H1 (cell line): Measurements from ENCODE around the gene ANAPC13.

Experiments
- BACH1 ChIP-seq: IDR thresholded peaks from 2 replicates; pipeline ENCODE4 v1.6.1; 2012; ENCODE audit warnings: low read length, improper control_type of control experiment
- CHD2 ChIP-seq: IDR thresholded peaks from 2 replicates; pipeline ENCODE4 v1.6.1; 2012; ENCODE audit warnings: low read length, improper control_type of control experiment
- CTCF ChIP-seq, 3 experiments: IDR thresholded peaks; 1 replicate in 2 of 3; 2 replicates in 1 of 3; pipeline versions ENCODE4 v1.5.1 to v1.6.1; 2011; ENCODE audit warnings: low read length in 3 of 3, mild to moderate bottlenecking in 3 of 3, inconsistent platforms in 2 of 3, low read depth in 1 of 3, moderate library complexity in 1 of 3; ENCODE audit not compliant: insufficient read depth in 1 of 3; ENCODE audit errors: control extremely low read depth in 1 of 3
- POLR2A ChIP-seq, 2 experiments: IDR thresholded peaks; 1 replicate in 1 of 2; 2 replicates in 1 of 2; pipeline ENCODE4 v1.6.1; 2011; ENCODE audit warnings: low read depth in 2 of 2, low read length in 2 of 2, mild to moderate bottlenecking in 2 of 2; ENCODE audit errors: control extremely low read depth in 1 of 2
- POLR2AphosphoS5 ChIP-seq: IDR thresholded peaks from 2 replicates; pipeline ENCODE4 v1.6.1; 2011; ENCODE audit warnings: low read depth, low read length
- RXRA ChIP-seq: IDR thresholded peaks from 2 replicates; pipeline ENCODE4 v1.6.1; 2011; ENCODE audit warnings: low read depth, mild to moderate bottlenecking, low read length, moderate library complexity; ENCODE audit not compliant: insufficient read depth
- TCF12 ChIP-seq: IDR thresholded peaks from 2 replicates; pipeline ENCODE4 v1.6.1; 2011; ENCODE audit warnings: low read depth, mild to moderate bottlenecking, low read length

GRCh38 chr3:134460965-134461364 is 24.8 kb downstream of the ANAPC13 start:
- no peak for TF ChIP-seq CHD2
- no peak for TF ChIP-seq POLR2AphosphoS5
- TF ChIP-seq RXRA = no peak
- TF ChIP-seq POLR2A (IDR thresholded peaks at IDR 0.05; ENCODE audit: control extremely low read depth in 1 of 2, low read depth in 2 of 2, low read length in 2 of 2) = no peak
- TF ChIP-seq BACH1 = no peak
- TF ChIP-seq TCF12 = no peak
- TF ChIP-seq CTCF (IDR thresholded peaks at IDR 0.05; ENCODE audit: control extremely low read depth in 1 of 3, insufficient read depth in 1 of 3, low read depth in 1 of 3, low read length in 3 of 3) = no peak
